ENCODE results near the gene CDK18.

CDK18 gene

GRCh38 chr1:205473475-205473874 lies 31.0 kb upstream of the CDK18 start:
- Histone ChIP-seq H3K56ac (ENCODE audit: low read length) (peak overlapping the region; percentile 11), H3K36me3 (ENCODE audit: control insufficient read depth, insufficient read depth, low read length) (no peaks in the 10 kb centered on the region), H3K4ac (ENCODE audit: low read depth, low read length) (no peak overlapping the region), H3K79me1 (ENCODE audit: low read length) (no peaks in the 10 kb centered on the region), H2AK5ac (ENCODE audit: low read length) (no peak overlapping the region), H2BK15ac (replicated peaks; ENCODE audit: low read depth) (no peak overlapping the region), H3K4me1 (ENCODE audit: control insufficient read depth, low read depth, low read length) (no peaks in the 10 kb centered on the region), H4K8ac (ENCODE audit: low read depth, low read length) (no peak overlapping the region), H2BK120ac (ENCODE audit: low read depth, low read length) (no peak overlapping the region), H3K27ac (ENCODE audit: low read depth, low read length) (no peak overlapping the region), H3K18ac (ENCODE audit: low read length) (no peak overlapping the region), H3K4me2 (ENCODE audit: low read length) (no peak overlapping the region), H3K23ac (ENCODE audit: low read length) (no peak overlapping the region), H3K4me3 (ENCODE audit: low read length) (no peak overlapping the region), H2BK5ac (ENCODE audit: low read length) (no peak overlapping the region), H3K27me3 (ENCODE audit: insufficient read depth, low read length, poor library complexity) (no peaks in the 10 kb centered on the region), H3K9ac (ENCODE audit: low read length) (no peak overlapping the region), H3K79me2 (ENCODE audit: control insufficient read depth, insufficient read depth, low read length) (no peaks in the 10 kb centered on the region), H4K5ac (ENCODE audit: low read length) (no peak overlapping the region)
- no peak for DNase-seq
- WGBS (ENCODE audit: extremely low coverage, insufficient coverage, low lambda C conversion rate): no CpG with 5 or more reads among the region's 4 CpGs

- H2AK5ac ChIP-seq (ENCODE audit: low read length): no peak overlapping the region
- no CpG with 5 or more reads among the region's 7 CpGs for WGBS (ENCODE audit: extremely low coverage, insufficient coverage, low lambda C conversion rate)
- H2BK120ac ChIP-seq (ENCODE audit: low read depth, low read length): no peak overlapping the region
- no peak overlapping the region for H2BK15ac ChIP-seq (replicated peaks; ENCODE audit: low read depth)
- H3K27me3 ChIP-seq (ENCODE audit: insufficient read depth, low read length, poor library complexity): no peaks in the 10 kb centered on the region
- H3K56ac ChIP-seq (ENCODE audit: low read length): no peak overlapping the region
- no peak overlapping the region for H3K27ac ChIP-seq (ENCODE audit: low read depth, low read length)
- no peak overlapping the region for H3K23ac ChIP-seq (ENCODE audit: low read length)
- no peak overlapping the region for H3K4me3 ChIP-seq (ENCODE audit: low read length)
- H2BK5ac ChIP-seq (ENCODE audit: low read length): no peak overlapping the region
- no peaks in the 10 kb centered on the region for H3K4me1 ChIP-seq (ENCODE audit: control insufficient read depth, low read depth, low read length)
- DNase-seq: no peak
- no peak overlapping the region for H3K18ac ChIP-seq (ENCODE audit: low read length)
- H3K4me2 ChIP-seq (ENCODE audit: low read length): no peak overlapping the region
- H3K79me1 ChIP-seq (ENCODE audit: low read length): no peaks in the 10 kb centered on the region
- H3K9ac ChIP-seq (ENCODE audit: low read length): no peak overlapping the region
- no peak overlapping the region for H3K4ac ChIP-seq (ENCODE audit: low read depth, low read length)
- no peak overlapping the region for H4K8ac ChIP-seq (ENCODE audit: low read depth, low read length)
- no peaks in the 10 kb centered on the region for H3K36me3 ChIP-seq (ENCODE audit: control insufficient read depth, insufficient read depth, low read length)
- no peaks in the 10 kb centered on the region for H3K79me2 ChIP-seq (ENCODE audit: control insufficient read depth, insufficient read depth, low read length)
- no peak overlapping the region for H4K5ac ChIP-seq (ENCODE audit: low read length)
Measured at GRCh38 chr1:205473966-205474365, 30.5 kb upstream of the CDK18 start.

GRCh38 chr1:205474571-205474970 lies 29.9 kb upstream of the CDK18 start:
- DNase-seq: no peak
- no peak overlapping the region for H2BK120ac ChIP-seq (ENCODE audit: low read depth, low read length)
- H3K56ac ChIP-seq (ENCODE audit: low read length): no peak overlapping the region
- no peak overlapping the region for H3K9ac ChIP-seq (ENCODE audit: low read length)
- H4K8ac ChIP-seq (ENCODE audit: low read depth, low read length): no peak overlapping the region
- H3K79me1 ChIP-seq (ENCODE audit: low read length): no peaks in the 10 kb centered on the region
- no peak overlapping the region for H3K18ac ChIP-seq (ENCODE audit: low read length)
- no peak overlapping the region for H3K4me3 ChIP-seq (ENCODE audit: low read length)
- WGBS (ENCODE audit: extremely low coverage, insufficient coverage, low lambda C conversion rate): no CpG with 5 or more reads among the region's 3 CpGs
- no peak overlapping the region for H3K4ac ChIP-seq (ENCODE audit: low read depth, low read length)
- H3K4me1 ChIP-seq (ENCODE audit: control insufficient read depth, low read depth, low read length): no peaks in the 10 kb centered on the region
- H4K5ac ChIP-seq (ENCODE audit: low read length): no peak overlapping the region
- no peak overlapping the region for H3K4me2 ChIP-seq (ENCODE audit: low read length)
- H3K79me2 ChIP-seq (ENCODE audit: control insufficient read depth, insufficient read depth, low read length): no peaks in the 10 kb centered on the region
- H3K27ac ChIP-seq (ENCODE audit: low read depth, low read length): no peak overlapping the region
- H2BK15ac ChIP-seq (replicated peaks; ENCODE audit: low read depth): no peak overlapping the region
- H3K36me3 ChIP-seq (ENCODE audit: control insufficient read depth, insufficient read depth, low read length): no peaks in the 10 kb centered on the region
- H3K27me3 ChIP-seq (ENCODE audit: insufficient read depth, low read length, poor library complexity): no peaks in the 10 kb centered on the region
- H2BK5ac ChIP-seq (ENCODE audit: low read length): no peak overlapping the region
- H2AK5ac ChIP-seq (ENCODE audit: low read length): no peak overlapping the region
- H3K23ac ChIP-seq (ENCODE audit: low read length): no peak overlapping the region

GRCh38 chr1:205475855-205476254 lies 28.6 kb upstream of the CDK18 start:
- Histone ChIP-seq H4K5ac (ENCODE audit: low read length) (no peak overlapping the region), H2AK5ac (ENCODE audit: low read length) (no peak overlapping the region), H3K4me2 (ENCODE audit: low read length) (no peak overlapping the region), H3K79me2 (ENCODE audit: control insufficient read depth, insufficient read depth, low read length) (no peaks in the 10 kb centered on the region), H3K9ac (ENCODE audit: low read length) (no peak overlapping the region), H3K4ac (ENCODE audit: low read depth, low read length) (no peak overlapping the region), H3K27ac (ENCODE audit: low read depth, low read length) (no peak overlapping the region), H3K4me1 (ENCODE audit: control insufficient read depth, low read depth, low read length) (peaks cover 2% of the 10 kb centered on the region), H2BK120ac (ENCODE audit: low read depth, low read length) (no peak overlapping the region), H2BK5ac (ENCODE audit: low read length) (no peak overlapping the region), H3K4me3 (ENCODE audit: low read length) (no peak overlapping the region), H3K79me1 (ENCODE audit: low read length) (no peaks in the 10 kb centered on the region), H3K36me3 (ENCODE audit: control insufficient read depth, insufficient read depth, low read length) (no peaks in the 10 kb centered on the region), H3K56ac (ENCODE audit: low read length) (no peak overlapping the region), H4K8ac (ENCODE audit: low read depth, low read length) (no peak overlapping the region), H3K18ac (ENCODE audit: low read length) (no peak overlapping the region), H3K23ac (ENCODE audit: low read length) (no peak overlapping the region), H3K27me3 (ENCODE audit: insufficient read depth, low read length, poor library complexity) (no peaks in the 10 kb centered on the region), H2BK15ac (replicated peaks; ENCODE audit: low read depth) (no peak overlapping the region)
- WGBS (ENCODE audit: extremely low coverage, insufficient coverage, low lambda C conversion rate): no CpG with 5 or more reads among the region's 1 CpG
- no peak for DNase-seq

- Histone ChIP-seq H3K27me3 (ENCODE audit: insufficient read depth, low read length, poor library complexity) (no peaks in the 10 kb centered on the region), H2BK15ac (replicated peaks; ENCODE audit: low read depth) (no peak overlapping the region), H3K18ac (ENCODE audit: low read length) (no peak overlapping the region), H3K79me2 (ENCODE audit: control insufficient read depth, insufficient read depth, low read length) (no peaks in the 10 kb centered on the region), H2BK5ac (ENCODE audit: low read length) (no peak overlapping the region), H3K56ac (ENCODE audit: low read length) (no peak overlapping the region), H3K27ac (ENCODE audit: low read depth, low read length) (no peak overlapping the region), H3K36me3 (ENCODE audit: control insufficient read depth, insufficient read depth, low read length) (no peaks in the 10 kb centered on the region), H3K4ac (ENCODE audit: low read depth, low read length) (no peak overlapping the region), H3K79me1 (ENCODE audit: low read length) (no peaks in the 10 kb centered on the region), H3K4me2 (ENCODE audit: low read length) (no peak overlapping the region), H3K4me1 (ENCODE audit: control insufficient read depth, low read depth, low read length) (peaks cover 2% of the 10 kb centered on the region), H3K23ac (ENCODE audit: low read length) (no peak overlapping the region), H2AK5ac (ENCODE audit: low read length) (peak overlapping the region; percentile 41), H2BK120ac (ENCODE audit: low read depth, low read length) (no peak overlapping the region), H4K5ac (ENCODE audit: low read length) (no peak overlapping the region), H4K8ac (ENCODE audit: low read depth, low read length) (no peak overlapping the region), H3K4me3 (ENCODE audit: low read length) (no peak overlapping the region), H3K9ac (ENCODE audit: low read length) (no peak overlapping the region)
- DNase-seq: no peak
- WGBS (ENCODE audit: extremely low coverage, insufficient coverage, low lambda C conversion rate): 100% methylated on average over 1 of the region's 4 CpGs
Measured at GRCh38 chr1:205476648-205477047, 27.8 kb upstream of the CDK18 start.

GRCh38 chr1:205477121-205477758 lies 27.2 kb upstream of the CDK18 start:
- Histone ChIP-seq H3K23ac (ENCODE audit: low read length) (peak overlapping the region; percentile 75), H3K79me1 (ENCODE audit: low read length) (no peaks in the 10 kb centered on the region), H3K27ac (ENCODE audit: low read depth, low read length) (no peak overlapping the region), H3K56ac (ENCODE audit: low read length) (no peak overlapping the region), H2BK15ac (replicated peaks; ENCODE audit: low read depth) (no peak overlapping the region), H3K4me2 (ENCODE audit: low read length) (no peak overlapping the region), H3K4me3 (ENCODE audit: low read length) (no peak overlapping the region), H3K4me1 (ENCODE audit: control insufficient read depth, low read depth, low read length) (peaks cover 2% of the 10 kb centered on the region), H3K27me3 (ENCODE audit: insufficient read depth, low read length, poor library complexity) (no peaks in the 10 kb centered on the region), H3K18ac (ENCODE audit: low read length) (no peak overlapping the region), H3K79me2 (ENCODE audit: control insufficient read depth, insufficient read depth, low read length) (no peaks in the 10 kb centered on the region), H2BK120ac (ENCODE audit: low read depth, low read length) (no peak overlapping the region), H4K5ac (ENCODE audit: low read length) (no peak overlapping the region), H3K9ac (ENCODE audit: low read length) (no peak overlapping the region), H4K8ac (ENCODE audit: low read depth, low read length) (no peak overlapping the region), H3K4ac (ENCODE audit: low read depth, low read length) (no peak overlapping the region), H2BK5ac (ENCODE audit: low read length) (no peak overlapping the region), H2AK5ac (ENCODE audit: low read length) (no peak overlapping the region), H3K36me3 (ENCODE audit: control insufficient read depth, insufficient read depth, low read length) (no peaks in the 10 kb centered on the region)
- peak; percentile 50 for DNase-seq
- WGBS (ENCODE audit: extremely low coverage, insufficient coverage, low lambda C conversion rate): no CpG with 5 or more reads among the region's 6 CpGs
